ENCODE data around the gene CHKA. TPM values are rescaled to one million over a fixed set of nuclear protein-coding genes. Genes with fewer than 3 reads are reported as not detected.

CHKA gene
- total and polyA plus RNA-seq, 2 donors (not counting 3 experiments of a cell fraction or from before 2014, with no cell fraction given) = 21.4 to 25.1 TPM

DNA sequence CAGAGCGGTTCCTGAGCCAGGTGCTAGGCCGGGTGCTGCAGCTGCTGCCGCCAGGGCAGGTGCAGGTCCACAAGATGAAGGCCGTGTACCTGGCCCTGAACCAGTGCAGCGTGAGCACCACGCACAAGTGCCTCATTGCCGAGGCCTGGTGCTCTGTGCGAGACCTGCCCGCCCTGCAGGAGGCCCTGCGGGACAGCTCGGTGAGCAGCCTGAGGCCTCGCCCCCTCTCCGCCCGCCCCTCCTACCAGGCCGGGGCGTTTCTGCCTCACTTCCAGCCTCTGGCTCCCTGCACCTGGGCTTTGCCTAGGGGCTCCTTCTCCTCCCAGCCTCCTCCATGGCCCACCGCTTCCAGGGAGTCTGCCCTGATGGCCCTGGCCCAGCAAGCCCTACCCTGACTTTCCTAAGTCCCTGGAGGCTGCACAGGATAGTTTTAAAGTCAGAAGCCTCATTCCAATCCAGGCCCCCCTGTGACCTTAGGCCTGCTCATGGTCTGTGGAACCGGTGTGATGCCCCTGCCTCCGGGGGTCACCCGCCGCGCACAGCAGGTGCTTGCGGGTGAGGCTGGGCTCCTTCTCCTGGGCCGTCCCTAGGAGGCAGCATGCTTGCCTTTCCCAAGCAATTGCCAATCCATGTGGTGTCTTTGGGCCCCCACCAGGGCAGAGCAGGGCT, 76.9 kb downstream of the CHKA start:
- ChIA-PET CTCF (no interaction called here), POLR2A (no interaction called here)
- no peaks in the 10 kb centered on the region for H3K27me3 ChIP-seq (ENCODE audit: control insufficient read depth in 2 of 2, insufficient read depth in 2 of 2, low read length in 2 of 2)
- intact Hi-C loops (cut with micrococcal nuclease) (no loop called here), dilution Hi-C loops (cut with MboI; ENCODE audit: extremely low pct_ligation_motif_present, low sequenced_read_pairs) (no loop called here)
- no peaks in the 10 kb centered on the region for H3K9me3 ChIP-seq (replicated peaks; ENCODE audit: control insufficient read depth, insufficient read depth, low read length)
- no peaks in the 10 kb centered on the region for H4K20me1 ChIP-seq (replicated peaks; ENCODE audit: control insufficient read depth, extremely low read depth, insufficient read depth, low read length)
- no peaks in the 10 kb centered on the region for H3K9me1 ChIP-seq (replicated peaks; ENCODE audit: control insufficient read depth, extremely low read depth, insufficient read depth, low read length)
- peaks cover 1 to 37% of the 10 kb centered on the region in 2 experiments for H3K36me3 ChIP-seq (ENCODE audit: control insufficient read depth in 2 of 2, extremely low read depth in 1 of 2, insufficient read depth in 2 of 2, low read length in 2 of 2)
- H3K9ac ChIP-seq (replicated peaks; ENCODE audit: extremely low read depth, insufficient read depth, low read length) = no peak overlapping the region
- H3K4me1 ChIP-seq (ENCODE audit: control insufficient read depth, extremely low read depth, insufficient read depth, low read length) = peaks cover 8% of the 10 kb centered on the region
- no peak overlapping the region for H3K4me3 ChIP-seq (replicated peaks in 1 of 3; ENCODE audit: insufficient read depth in 1 of 3, low read depth in 1 of 3, low read length in 3 of 3)
- no peak overlapping the region for H3K27ac ChIP-seq (ENCODE audit: insufficient read depth, low read depth, low read length)
- H3K79me2 ChIP-seq (ENCODE audit: control insufficient read depth, insufficient read depth, low read length) = peaks cover 20% of the 10 kb centered on the region
- DNase-seq (ENCODE audit: low read depth, low spot score) (no peak), FAIRE-seq (no peak)
- BruUV-seq (replicated peaks) = no TSS peak
- H3K4me2 ChIP-seq (ENCODE audit: insufficient read depth, low read length) = no peak overlapping the region
- TF ChIP-seq JUN (IDR thresholded peaks at IDR 0.05; ENCODE audit: borderline replicate concordance, insufficient read depth, insufficient read length, low read depth) = no peak
- TF ChIP-seq EZH2 (IDR thresholded peaks at IDR 0.05; ENCODE audit: borderline replicate concordance, low read depth, low read length, severe bottlenecking) = no peak
- TF ChIP-seq, protein P1, sequence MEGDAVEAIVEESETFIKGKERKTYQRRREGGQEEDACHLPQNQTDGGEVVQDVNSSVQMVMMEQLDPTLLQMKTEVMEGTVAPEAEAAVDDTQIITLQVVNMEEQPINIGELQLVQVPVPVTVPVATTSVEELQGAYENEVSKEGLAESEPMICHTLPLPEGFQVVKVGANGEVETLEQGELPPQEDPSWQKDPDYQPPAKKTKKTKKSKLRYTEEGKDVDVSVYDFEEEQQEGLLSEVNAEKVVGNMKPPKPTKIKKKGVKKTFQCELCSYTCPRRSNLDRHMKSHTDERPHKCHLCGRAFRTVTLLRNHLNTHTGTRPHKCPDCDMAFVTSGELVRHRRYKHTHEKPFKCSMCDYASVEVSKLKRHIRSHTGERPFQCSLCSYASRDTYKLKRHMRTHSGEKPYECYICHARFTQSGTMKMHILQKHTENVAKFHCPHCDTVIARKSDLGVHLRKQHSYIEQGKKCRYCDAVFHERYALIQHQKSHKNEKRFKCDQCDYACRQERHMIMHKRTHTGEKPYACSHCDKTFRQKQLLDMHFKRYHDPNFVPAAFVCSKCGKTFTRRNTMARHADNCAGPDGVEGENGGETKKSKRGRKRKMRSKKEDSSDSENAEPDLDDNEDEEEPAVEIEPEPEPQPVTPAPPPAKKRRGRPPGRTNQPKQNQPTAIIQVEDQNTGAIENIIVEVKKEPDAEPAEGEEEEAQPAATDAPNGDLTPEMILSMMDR (IDR thresholded peaks at IDR 0.05; ENCODE audit: extremely low read depth in 1 of 2, insufficient read depth in 1 of 2, low read depth in 1 of 2, low read length in 2 of 2) = no peak
- no peak for TF ChIP-seq GATA2 (IDR thresholded peaks at IDR 0.05; ENCODE audit: insufficient read depth, insufficient read length, low read depth, low read length)
- TF ChIP-seq POLR2A (IDR thresholded peaks at IDR 0.05; ENCODE audit: low read depth, low read length) = no peak
- TF ChIP-seq FOS (IDR thresholded peaks at IDR 0.05; ENCODE audit: borderline replicate concordance, insufficient read depth, low read length) = no peak
- TF ChIP-seq, protein P2, sequence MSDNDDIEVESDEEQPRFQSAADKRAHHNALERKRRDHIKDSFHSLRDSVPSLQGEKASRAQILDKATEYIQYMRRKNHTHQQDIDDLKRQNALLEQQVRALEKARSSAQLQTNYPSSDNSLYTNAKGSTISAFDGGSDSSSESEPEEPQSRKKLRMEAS (IDR thresholded peaks at IDR 0.05; ENCODE audit: insufficient read depth, insufficient read length) = no peak
- no peak for TF ChIP-seq MYC (IDR thresholded peaks at IDR 0.05; ENCODE audit: low read depth, low read length)
- no peak for TF ChIP-seq POLR2AphosphoS5 (IDR thresholded peaks at IDR 0.05; ENCODE audit: insufficient read depth, low read depth, low read length)
- no peak overlapping the region for H2AFZ ChIP-seq (ENCODE audit: low read depth, low read length)

All from endothelial cell of umbilical vein (primary cell).